HCT116 (cell line): ENCODE measurements around the gene MAML1. TPM values are rescaled to one million over a fixed set of nuclear protein-coding genes. Genes with fewer than 3 reads are reported as not detected.

Experiments
- ATAC-seq: fragments of 200-7000 bp; cut with Tn5 transposase; 2 replicates; pipeline ENCODE4 v1.9.1; 2020; ENCODE audit warnings: mild to moderate bottlenecking, moderate library complexity
- BruUV-seq: library from RNA; stranded (reverse); fragments of 400-500 nt; replicated peaks from 2 replicates; lab custom pipeline; 2021; lab: Mats Ljungman, UMichigan
- CTCF ChIA-PET: fragments of 300-600 bp; sonication (Branson Sonifier 250); formaldehyde crosslinking; loops from one replicate; lab custom pipeline; 2021; ENCODE audit warnings: antibody characterized with exemption; lab: Charles Lee
- POLR2A ChIA-PET: fragments of 300-600, 350-600 bp; sonication (Branson Sonifier 250); formaldehyde crosslinking; loops from one replicate; lab custom pipeline; 2021; ENCODE audit warnings: antibody characterized with exemption; lab: Charles Lee
- RAD21 ChIA-PET, 2 experiments: fragments of 300-600 bp; sonication (Branson Sonifier 250); formaldehyde crosslinking; loops; one replicate each; lab custom pipeline; 2023; ENCODE audit warnings: low total read pairs in 2 of 2; ENCODE audit not compliant: uncharacterized antibody in 2 of 2, unreplicated experiment in 2 of 2, low non-redundant PET in 1 of 2; lab: Charles Lee
- DNase-seq: peaks from one replicate; pipeline ENCODE4 v3.0.0-alpha.2; 2010; ENCODE audit warnings: low read depth, low spot score
- H2AFZ ChIP-seq: fragments of 200-600 bp; shearing (Covaris generic), sonication (generic); 2 replicates; pipeline ENCODE4 v1.6.1; 2017; ENCODE audit warnings: low read depth, mixed run types, mixed read lengths, antibody characterized with exemption, low read length; ENCODE audit not compliant: poor library complexity, severe bottlenecking
- H3K27ac ChIP-seq: 2 replicates; pipeline ENCODE4 v1.5.1; 2012; ENCODE audit warnings: low read depth, low read length
- H3K27me3 ChIP-seq: fragments of 200-600 bp; sonication (generic); 2 replicates; pipeline ENCODE4 v1.6.1; 2016; ENCODE audit warnings: mixed run types, low read length, mixed read lengths; ENCODE audit not compliant: insufficient read depth
- H3K36me3 ChIP-seq, 2 experiments: fragments of 200-500 bp in 1 of 2; fragments of 200-600 bp in 1 of 2; sonication (Bioruptor generic) in 1 of 2; sonication (generic) in 1 of 2; 2 replicates each; pipeline versions ENCODE4 v1.5.1 to v1.6.1; 2014 to 2016; ENCODE audit warnings: low read length in 2 of 2, inconsistent platforms in 1 of 2, mixed read lengths in 1 of 2, mixed run types in 1 of 2; ENCODE audit not compliant: insufficient read depth in 2 of 2, control insufficient read depth in 1 of 2
- H3K4me1 ChIP-seq, 2 experiments: fragments of 200-600 bp in 1 of 2; sonication (generic) in 1 of 2; 2 replicates each; pipeline versions ENCODE4 v1.5.1 to v1.6.1; 2012 to 2017; ENCODE audit warnings: low read length in 2 of 2, inconsistent platforms in 1 of 2, mild to moderate bottlenecking in 1 of 2, mixed read lengths in 1 of 2, mixed run types in 1 of 2, moderate library complexity in 1 of 2; ENCODE audit not compliant: insufficient read depth in 2 of 2, control insufficient read depth in 1 of 2
- H3K4me2 ChIP-seq: fragments of 200-600 bp; sonication (generic); 2 replicates; pipeline ENCODE4 v1.6.1; 2017; ENCODE audit warnings: mixed run types, low read length, mixed read lengths
- H3K4me3 ChIP-seq, 2 experiments: fragments of 200-600 bp in 1 of 2; sonication (generic) in 1 of 2; replicated peaks in 1 of 2; 2 replicates each; pipeline ENCODE4 v1.5.1; 2011 to 2016; ENCODE audit warnings: low read length in 2 of 2, control low read depth in 1 of 2, low read depth in 1 of 2, mild to moderate bottlenecking in 1 of 2, mixed read lengths in 1 of 2, mixed run types in 1 of 2
- H3K79me2 ChIP-seq: fragments of 200-600 bp; sonication (generic); 2 replicates; pipeline ENCODE4 v1.6.1; 2017; ENCODE audit warnings: mild to moderate bottlenecking, mixed run types, low read length, moderate library complexity, mixed read lengths; ENCODE audit not compliant: insufficient read depth
- H3K9ac ChIP-seq: fragments of 200-600 bp; sonication (generic); 2 replicates; pipeline ENCODE4 v1.6.1; 2016; ENCODE audit warnings: low read length, mixed read lengths
- H3K9me2 ChIP-seq: fragments of 200-600 bp; sonication (generic), shearing (Covaris generic); 2 replicates; pipeline ENCODE4 v1.6.1; 2017; ENCODE audit warnings: mixed run types, mild to moderate bottlenecking, moderate library complexity; ENCODE audit not compliant: insufficient read depth
- H3K9me3 ChIP-seq, 2 experiments: fragments of 200-500 bp in 1 of 2; fragments of 200-600 bp in 1 of 2; sonication (Bioruptor generic) in 1 of 2; sonication (generic) in 1 of 2; 2 replicates each; pipeline ENCODE4 v1.6.1; 2014 to 2017; ENCODE audit warnings: low read length in 2 of 2, mixed read lengths in 2 of 2, inconsistent platforms in 1 of 2, low read depth in 1 of 2, mild to moderate bottlenecking in 1 of 2, mixed run types in 1 of 2, moderate library complexity in 1 of 2; ENCODE audit not compliant: control insufficient read depth in 1 of 2, insufficient read depth in 1 of 2
- H4K20me1 ChIP-seq: fragments of 200-600 bp; sonication (generic), shearing (Covaris generic); 2 replicates; pipeline ENCODE4 v1.6.1; 2017; ENCODE audit warnings: mixed run types, mild to moderate bottlenecking, moderate library complexity; ENCODE audit not compliant: insufficient read depth
- EGR1 ChIP-seq: IDR thresholded peaks from 2 replicates; pipeline ENCODE4 v1.6.1; 2012; ENCODE audit warnings: low read depth
- ELF1 ChIP-seq: IDR thresholded peaks from 2 replicates; pipeline ENCODE4 v1.6.1; 2012; ENCODE audit warnings: low read depth, borderline replicate concordance
- EZH2 ChIP-seq: fragments of 200-600 bp; sonication (generic); IDR thresholded peaks from 2 replicates; pipeline ENCODE4 v1.6.1; 2017; ENCODE audit warnings: antibody characterized with exemption, mixed run types
- EZH2phosphoT487 ChIP-seq: fragments of 200-600 bp; IDR thresholded peaks from 2 replicates; pipeline ENCODE4 v1.6.1; 2018; ENCODE audit warnings: antibody characterized with exemption, borderline replicate concordance
- FOSL1 ChIP-seq: IDR thresholded peaks from 2 replicates; pipeline ENCODE4 v1.6.1; 2012; ENCODE audit warnings: low read depth
- JUND ChIP-seq: IDR thresholded peaks from 2 replicates; pipeline ENCODE4 v1.6.1; 2012
- POLR2A ChIP-seq: IDR thresholded peaks from 2 replicates; pipeline ENCODE4 v1.7.0; 2011; ENCODE audit warnings: borderline replicate concordance; ENCODE audit not compliant: insufficient read depth, insufficient read length; ENCODE audit errors: extremely low read depth
- RAD21 ChIP-seq: IDR thresholded peaks from 2 replicates; pipeline ENCODE4 v1.6.1; 2012; ENCODE audit warnings: low read depth, mild to moderate bottlenecking
- SIN3A ChIP-seq: IDR thresholded peaks from 2 replicates; pipeline ENCODE4 v1.6.1; 2012; ENCODE audit warnings: low read depth
- YY1 ChIP-seq: IDR thresholded peaks from 2 replicates; pipeline ENCODE4 v1.6.1; 2011; ENCODE audit warnings: low read length, low read depth, moderate library complexity, mild to moderate bottlenecking; ENCODE audit not compliant: insufficient replicate concordance; ENCODE audit errors: extremely low read depth
- ZFX ChIP-seq: fragments of 450-650 bp; IDR thresholded peaks from 2 replicates; pipeline ENCODE4 v1.6.1; 2017
- intact Hi-C: fragments of 100-400 bp; cut with micrococcal nuclease; formaldehyde crosslinking; loops from 2 replicates; pipeline ENCODE4 v1.10.0; 2022
- total RNA-seq: library from RNA; stranded (reverse); gene quantifications from one replicate; pipeline ENCODE4 v1.2.1, GENCODE V29; 2021; ENCODE audit not compliant: unreplicated experiment
- TF ChIP-seq, protein P1 (sequence below): IDR thresholded peaks from 2 replicates; pipeline ENCODE4 v1.6.1; 2012
- TF ChIP-seq, protein P2 (sequence below), 3 experiments: fragments of 200-600 bp in 1 of 3; sonication (generic) in 1 of 3; IDR thresholded peaks in 2 of 3; conservative IDR thresholded peaks in 1 of 3; 2 replicates each; pipeline ENCODE4 v1.5.1; 2012 to 2017; ENCODE audit warnings: low read depth in 2 of 3, low read length in 2 of 3, antibody characterized with exemption in 1 of 3, borderline replicate concordance in 1 of 3, control low read depth in 1 of 3, mild to moderate bottlenecking in 1 of 3, mixed read lengths in 1 of 3, mixed run types in 1 of 3, moderate library complexity in 1 of 3; ENCODE audit not compliant: insufficient read depth in 1 of 3
- TF ChIP-seq, protein P3 (sequence below): IDR thresholded peaks from 2 replicates; pipeline ENCODE4 v1.6.1; 2012; ENCODE audit warnings: low read depth

Gene MAML1
- total RNA-seq, 1 experiment from 2014 or later: 29.5 TPM

- H3K27ac ChIP-seq: no peak overlapping the region
- RAD21 ChIA-PET: no interaction called here
- POLR2A ChIA-PET: no interaction called here
- no peak overlapping the region for H2AFZ ChIP-seq
- CTCF ChIA-PET: no interaction called here
- H3K4me3 ChIP-seq: no peak overlapping the region
- peaks cover 11% of the 10 kb centered on the region; the same call in 1 of the 2 replicates for H3K79me2 ChIP-seq
- TF ChIP-seq FOSL1 (no peak), EZH2phosphoT487 (no peak), POLR2A (no peak), SIN3A (no peak), EZH2 (no peak), RAD21 (no peak), JUND (no peak), ZFX (no peak), EGR1 (no peak), YY1 (no peak), ELF1 (no peak)
- TF ChIP-seq, protein P1, sequence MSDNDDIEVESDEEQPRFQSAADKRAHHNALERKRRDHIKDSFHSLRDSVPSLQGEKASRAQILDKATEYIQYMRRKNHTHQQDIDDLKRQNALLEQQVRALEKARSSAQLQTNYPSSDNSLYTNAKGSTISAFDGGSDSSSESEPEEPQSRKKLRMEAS: no peak
- TF ChIP-seq, protein P2, sequence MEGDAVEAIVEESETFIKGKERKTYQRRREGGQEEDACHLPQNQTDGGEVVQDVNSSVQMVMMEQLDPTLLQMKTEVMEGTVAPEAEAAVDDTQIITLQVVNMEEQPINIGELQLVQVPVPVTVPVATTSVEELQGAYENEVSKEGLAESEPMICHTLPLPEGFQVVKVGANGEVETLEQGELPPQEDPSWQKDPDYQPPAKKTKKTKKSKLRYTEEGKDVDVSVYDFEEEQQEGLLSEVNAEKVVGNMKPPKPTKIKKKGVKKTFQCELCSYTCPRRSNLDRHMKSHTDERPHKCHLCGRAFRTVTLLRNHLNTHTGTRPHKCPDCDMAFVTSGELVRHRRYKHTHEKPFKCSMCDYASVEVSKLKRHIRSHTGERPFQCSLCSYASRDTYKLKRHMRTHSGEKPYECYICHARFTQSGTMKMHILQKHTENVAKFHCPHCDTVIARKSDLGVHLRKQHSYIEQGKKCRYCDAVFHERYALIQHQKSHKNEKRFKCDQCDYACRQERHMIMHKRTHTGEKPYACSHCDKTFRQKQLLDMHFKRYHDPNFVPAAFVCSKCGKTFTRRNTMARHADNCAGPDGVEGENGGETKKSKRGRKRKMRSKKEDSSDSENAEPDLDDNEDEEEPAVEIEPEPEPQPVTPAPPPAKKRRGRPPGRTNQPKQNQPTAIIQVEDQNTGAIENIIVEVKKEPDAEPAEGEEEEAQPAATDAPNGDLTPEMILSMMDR (IDR thresholded peaks at IDR 0.05 in 2 of 3, conservative IDR thresholded peaks at IDR 0.05 in 1 of 3; ENCODE audit: borderline replicate concordance in 1 of 3, insufficient read depth in 1 of 3, low read depth in 2 of 3, low read length in 2 of 3): no peak
- TF ChIP-seq, protein P3, sequence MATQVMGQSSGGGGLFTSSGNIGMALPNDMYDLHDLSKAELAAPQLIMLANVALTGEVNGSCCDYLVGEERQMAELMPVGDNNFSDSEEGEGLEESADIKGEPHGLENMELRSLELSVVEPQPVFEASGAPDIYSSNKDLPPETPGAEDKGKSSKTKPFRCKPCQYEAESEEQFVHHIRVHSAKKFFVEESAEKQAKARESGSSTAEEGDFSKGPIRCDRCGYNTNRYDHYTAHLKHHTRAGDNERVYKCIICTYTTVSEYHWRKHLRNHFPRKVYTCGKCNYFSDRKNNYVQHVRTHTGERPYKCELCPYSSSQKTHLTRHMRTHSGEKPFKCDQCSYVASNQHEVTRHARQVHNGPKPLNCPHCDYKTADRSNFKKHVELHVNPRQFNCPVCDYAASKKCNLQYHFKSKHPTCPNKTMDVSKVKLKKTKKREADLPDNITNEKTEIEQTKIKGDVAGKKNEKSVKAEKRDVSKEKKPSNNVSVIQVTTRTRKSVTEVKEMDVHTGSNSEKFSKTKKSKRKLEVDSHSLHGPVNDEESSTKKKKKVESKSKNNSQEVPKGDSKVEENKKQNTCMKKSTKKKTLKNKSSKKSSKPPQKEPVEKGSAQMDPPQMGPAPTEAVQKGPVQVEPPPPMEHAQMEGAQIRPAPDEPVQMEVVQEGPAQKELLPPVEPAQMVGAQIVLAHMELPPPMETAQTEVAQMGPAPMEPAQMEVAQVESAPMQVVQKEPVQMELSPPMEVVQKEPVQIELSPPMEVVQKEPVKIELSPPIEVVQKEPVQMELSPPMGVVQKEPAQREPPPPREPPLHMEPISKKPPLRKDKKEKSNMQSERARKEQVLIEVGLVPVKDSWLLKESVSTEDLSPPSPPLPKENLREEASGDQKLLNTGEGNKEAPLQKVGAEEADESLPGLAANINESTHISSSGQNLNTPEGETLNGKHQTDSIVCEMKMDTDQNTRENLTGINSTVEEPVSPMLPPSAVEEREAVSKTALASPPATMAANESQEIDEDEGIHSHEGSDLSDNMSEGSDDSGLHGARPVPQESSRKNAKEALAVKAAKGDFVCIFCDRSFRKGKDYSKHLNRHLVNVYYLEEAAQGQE: no peak
- no peak overlapping the region for H3K9ac ChIP-seq
- no peaks in the 10 kb centered on the region for H3K27me3 ChIP-seq
- 0 out of 4 replicates have a peak, but pooled peaks cover 0 to 4% of the 10 kb centered on the region in 2 experiments for H3K36me3 ChIP-seq
- no peaks in the 10 kb centered on the region for H3K9me3 ChIP-seq
- ATAC-seq (no peak), DNase-seq (no peak)
- peaks cover 9 to 22% of the 10 kb centered on the region in 2 experiments; a peak in 3 of 4 replicates for H3K4me1 ChIP-seq
- H3K9me2 ChIP-seq: no peaks in the 10 kb centered on the region
- intact Hi-C loops: no loop called here
- H4K20me1 ChIP-seq: no peaks in the 10 kb centered on the region
- no TSS peak for BruUV-seq
- H3K4me2 ChIP-seq: no peak overlapping the region
Measured at GRCh38 chr5:179792612-179793467, 60.2 kb downstream of the MAML1 start.
